GM18498 (cell line): ENCODE measurements around the gene NKD1.
"Not testable (repeated sequence)": the region's sequence is repeated elsewhere in the genome, so short reads cannot be mapped to it uniquely, and the experiment has no call there.

Experiments used
- ATAC-seq: cut with Tn5 transposase; IDR thresholded peaks from one replicate; pipeline ENCODE4 v1.9.1; 2021; ENCODE audit warnings: mild to moderate bottlenecking, moderate library complexity; ENCODE audit not compliant: unreplicated experiment

Gene NKD1

GRCh38 chr16:50576403-50577113, 28.4 kb downstream of the NKD1 start:
- ATAC-seq = no peak

- no peak for ATAC-seq
These were observed 29.9 kb downstream of the NKD1 start for GRCh38 chr16:50578137-50578536.

- not testable (repeated sequence) for ATAC-seq
These were observed 31.2 kb downstream of the NKD1 start for GRCh38 chr16:50579373-50579772.

- no peak for ATAC-seq
These were observed 32.1 kb downstream of the NKD1 start for GRCh38 chr16:50580180-50580798.

GRCh38 chr16:50581845-50582244, 33.6 kb downstream of the NKD1 start:
- ATAC-seq = no peak

- ATAC-seq = no peak
These were observed 35.0 kb downstream of the NKD1 start for GRCh38 chr16:50583211-50583610.

GRCh38 chr16:50584033-50584722, 36.0 kb downstream of the NKD1 start:
- peak; percentile 65 for ATAC-seq

GRCh38 chr16:50585331-50585776, 37.2 kb downstream of the NKD1 start:
- ATAC-seq = no peak

- no peak for ATAC-seq
These were observed 39.3 kb downstream of the NKD1 start for GRCh38 chr16:50587543-50587942.

GRCh38 chr16:50588276-50588675, 40.1 kb downstream of the NKD1 start:
- ATAC-seq = no peak

- no peak for ATAC-seq
These were observed 43.0 kb downstream of the NKD1 start for GRCh38 chr16:50591209-50591608.

GRCh38 chr16:50591800-50592771, 43.9 kb downstream of the NKD1 start:
- ATAC-seq = no peak

- no peak for ATAC-seq
These were observed 44.8 kb downstream of the NKD1 start for GRCh38 chr16:50592996-50593395.

GRCh38 chr16:50593410-50594150, 45.4 kb downstream of the NKD1 start:
- no peak for ATAC-seq

GRCh38 chr16:50594308-50595260, 46.4 kb downstream of the NKD1 start:
- ATAC-seq = no peak

- ATAC-seq = no peak
These were observed 47.7 kb downstream of the NKD1 start for GRCh38 chr16:50595859-50596258.

GRCh38 chr16:50596762-50597450, 48.7 kb downstream of the NKD1 start:
- ATAC-seq = no peak

GRCh38 chr16:50597563-50598255, 49.5 kb downstream of the NKD1 start:
- ATAC-seq = no peak
